Limb (tissue), 2 donors: Measurements from ENCODE around the gene GFOD1.
A peak's percentile ranks its signal among the peaks of the same experiment; 100 is the strongest.

ENCODE experiments used
- DNase-seq, 2 donors: peaks; one replicate each; pipeline ENCODE4 v3.0.0-alpha.2; 2016; ENCODE audit errors: extremely low spot score in 2 of 2

GFOD1 gene, protein sequence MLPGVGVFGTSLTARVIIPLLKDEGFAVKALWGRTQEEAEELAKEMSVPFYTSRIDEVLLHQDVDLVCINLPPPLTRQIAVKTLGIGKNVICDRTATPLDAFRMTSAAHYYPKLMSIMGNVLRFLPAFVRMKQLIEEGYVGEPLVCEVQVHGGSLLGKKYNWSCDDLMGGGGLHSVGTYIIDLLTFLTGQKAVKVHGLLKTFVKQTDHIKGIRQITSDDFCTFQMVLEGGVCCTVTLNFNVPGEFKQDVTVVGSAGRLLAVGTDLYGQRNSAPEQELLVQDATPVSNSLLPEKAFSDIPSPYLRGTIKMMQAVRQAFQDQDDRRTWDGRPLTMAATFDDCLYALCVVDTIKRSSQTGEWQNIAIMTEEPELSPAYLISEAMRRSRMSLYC

DNA sequence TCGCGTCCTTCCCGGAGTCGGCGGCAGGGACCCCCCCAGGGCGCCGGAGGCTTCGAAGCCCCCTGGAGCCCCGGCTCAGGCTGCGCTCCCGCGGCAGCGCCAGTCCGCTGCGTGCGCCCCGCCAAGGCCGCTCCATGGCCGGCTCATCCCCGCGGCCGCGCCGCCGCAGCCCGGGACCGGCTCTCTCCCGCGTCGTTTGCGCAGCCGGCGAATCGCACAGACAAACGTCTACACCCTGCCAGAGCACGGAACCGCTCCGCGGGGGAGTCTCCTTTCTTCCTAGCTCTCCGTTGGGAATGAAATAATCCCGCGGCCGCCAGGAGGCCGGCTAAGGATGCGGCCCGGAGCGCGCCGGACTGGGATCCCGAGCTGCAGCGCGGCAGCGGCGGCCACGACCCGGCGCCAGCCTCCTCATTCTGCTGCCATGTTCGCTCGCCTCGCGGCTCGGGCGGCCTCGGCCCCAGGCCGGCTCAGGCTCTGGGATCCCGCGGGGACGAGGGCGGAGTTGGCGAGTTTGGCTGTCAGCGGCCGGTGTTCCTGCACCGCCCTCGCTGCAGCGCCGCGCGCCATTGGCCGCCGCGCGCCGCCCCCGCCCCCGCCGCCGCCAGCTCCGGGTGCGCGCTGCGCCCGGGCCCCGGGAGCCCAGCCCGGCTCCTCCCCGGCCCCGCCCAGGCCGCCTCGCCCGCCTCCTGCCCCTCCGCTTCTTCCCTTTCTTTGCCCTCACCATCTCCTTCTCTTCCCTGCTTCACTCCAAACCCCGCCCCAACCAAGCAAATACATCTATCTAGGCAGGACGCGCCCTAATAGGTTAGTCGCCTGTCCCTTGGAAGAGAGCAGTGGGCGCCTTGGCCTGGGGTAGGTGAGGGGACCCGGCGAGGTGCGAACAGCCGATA lies at the start of gene GFOD1:
TSS of gene GFOD1 (minus strand) at position 479 of the 893 bp plus-strand sequence. CDS start 710 bp downstream, outside the sequence.
- DNase-seq = peak; percentile 67 to 89

DNA sequence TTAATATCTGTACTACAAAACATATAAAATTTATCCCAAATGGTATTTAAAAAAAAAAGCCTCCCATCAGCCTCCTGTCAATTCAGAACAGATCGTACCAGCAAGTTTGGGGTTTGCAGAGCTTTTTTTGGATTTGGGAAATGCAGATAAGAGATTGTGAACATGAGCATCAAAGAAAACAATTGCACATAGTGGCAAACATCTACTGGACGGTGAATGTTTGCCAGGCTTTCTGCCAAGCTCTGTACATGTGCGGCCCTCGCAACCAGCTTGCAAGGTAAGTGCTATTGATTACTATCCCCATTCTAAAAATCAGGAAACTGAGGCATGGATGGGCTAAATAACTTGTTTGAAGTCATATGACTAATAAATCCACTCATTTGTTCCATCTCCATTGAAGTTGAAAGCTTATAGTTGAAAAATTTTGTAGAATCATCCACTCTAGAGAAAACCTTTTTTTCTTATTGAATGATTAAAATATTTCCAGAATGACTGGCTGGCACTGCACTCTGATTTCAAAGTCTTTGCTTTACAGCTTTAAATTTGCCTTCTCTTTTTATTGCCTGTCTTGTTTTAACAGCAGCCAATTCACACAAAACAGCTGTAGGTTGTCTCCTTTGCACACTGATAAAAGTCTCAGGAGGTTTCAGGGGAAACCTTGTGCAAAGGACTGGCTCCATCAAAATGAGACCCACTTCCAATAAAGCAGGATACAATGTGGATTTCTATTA lies 49.6 kb upstream of the GFOD1 start:
- no peak for DNase-seq

DNA sequence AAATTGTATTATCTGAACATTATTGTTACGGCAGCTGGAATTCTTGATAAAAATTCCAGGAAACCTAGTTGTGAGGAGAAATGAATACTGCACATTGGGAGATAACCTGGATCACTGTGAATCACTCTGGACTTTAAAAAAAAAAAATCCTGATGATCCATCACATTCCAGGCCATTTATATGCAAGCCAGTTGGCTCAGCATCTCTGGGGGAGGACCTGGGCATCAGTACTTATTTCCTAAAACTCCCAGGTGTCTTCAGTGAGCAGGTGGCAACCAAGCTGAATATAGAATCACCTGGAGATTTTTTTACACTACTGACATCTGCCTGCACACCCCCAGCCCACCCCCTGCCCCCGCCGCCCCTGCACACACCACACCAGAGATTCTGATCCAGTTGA lies 47.9 kb upstream of the GFOD1 start:
- DNase-seq = no peak

DNA sequence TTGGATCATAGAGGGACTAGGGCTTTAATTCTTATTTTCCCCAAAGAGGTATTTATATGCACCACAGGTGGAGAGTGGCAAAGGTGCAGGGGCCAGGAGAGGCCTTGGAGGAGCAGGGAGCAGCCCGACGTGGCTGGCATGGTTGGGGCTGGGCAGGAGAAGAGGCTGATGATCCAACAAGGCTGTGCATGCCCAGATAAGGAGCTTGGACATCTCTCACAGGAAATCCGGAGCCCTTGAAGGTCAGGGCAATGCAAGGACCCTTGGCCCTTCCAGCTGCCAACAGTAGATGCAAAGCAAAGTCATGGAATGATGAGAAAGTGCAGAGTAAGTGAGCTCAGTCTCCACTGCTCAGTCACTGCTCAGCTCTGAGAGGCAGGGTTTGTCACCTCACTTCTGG lies 47.1 kb upstream of the GFOD1 start:
- DNase-seq = no peak

DNA sequence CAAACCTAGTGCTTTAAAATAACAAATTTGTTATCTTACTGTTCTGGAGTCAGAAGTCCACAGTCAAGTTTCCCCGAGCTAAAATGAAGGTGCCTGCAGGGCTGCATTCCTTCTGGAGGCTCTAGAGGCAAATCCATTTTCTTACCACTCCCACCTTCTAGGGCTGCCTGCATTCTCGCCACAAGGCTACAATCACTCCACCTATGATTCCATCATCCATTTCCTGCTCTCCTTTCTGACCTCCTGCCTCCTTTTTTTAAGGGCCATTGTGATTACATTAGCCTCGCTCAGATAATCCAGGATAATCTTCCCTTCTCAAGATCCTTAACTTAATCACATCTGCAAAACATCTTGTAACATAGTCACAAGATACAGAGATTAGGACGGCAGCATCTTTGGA lies 44.6 kb upstream of the GFOD1 start:
- no peak for DNase-seq

DNA sequence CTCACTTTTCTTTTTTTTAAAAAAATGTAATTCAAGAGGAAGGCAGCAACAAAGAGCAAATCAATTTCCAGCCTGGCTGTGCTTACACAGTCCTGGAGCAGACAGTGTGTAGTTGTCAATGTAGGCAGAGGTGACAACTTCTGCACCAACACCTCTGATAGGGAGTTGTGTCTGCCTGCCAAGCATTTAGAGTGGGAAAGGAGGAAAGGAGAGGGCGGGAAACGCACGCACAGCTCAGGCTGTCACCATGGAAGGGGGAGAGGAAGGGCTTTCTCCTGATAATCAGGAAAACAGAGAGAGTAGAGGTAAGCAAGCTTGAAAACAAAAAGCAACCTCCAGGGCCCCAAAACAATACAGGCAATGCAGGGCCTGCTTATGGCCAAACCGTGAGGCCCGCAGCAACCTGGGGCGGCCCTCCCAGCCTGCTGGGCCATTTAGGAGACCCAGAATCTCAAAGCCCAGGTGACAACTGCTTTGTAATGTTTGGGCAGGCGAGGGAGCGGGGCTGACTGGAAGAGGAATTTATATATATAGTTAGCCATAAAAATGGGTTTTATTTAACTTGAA lies 41.5 kb upstream of the GFOD1 start:
- DNase-seq = no peak

DNA sequence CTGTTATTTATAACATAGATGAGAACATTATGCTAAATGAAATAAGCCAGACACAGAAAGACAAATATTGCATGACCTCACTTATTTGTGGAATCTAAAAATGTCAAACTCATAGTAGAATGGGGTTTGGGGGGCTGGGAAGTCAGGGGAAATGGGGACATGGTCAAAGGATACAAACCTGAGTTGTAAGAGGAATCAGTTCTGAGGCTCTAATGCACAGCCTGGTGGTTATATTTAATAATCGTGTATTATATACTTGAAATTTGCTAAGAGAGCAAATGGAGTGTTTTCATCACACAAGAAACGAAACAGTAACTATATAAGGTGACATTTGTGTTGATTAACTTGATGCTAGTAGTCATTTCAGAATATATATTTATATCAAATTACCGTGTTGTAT lies 40.8 kb upstream of the GFOD1 start:
- no peak for DNase-seq

DNA sequence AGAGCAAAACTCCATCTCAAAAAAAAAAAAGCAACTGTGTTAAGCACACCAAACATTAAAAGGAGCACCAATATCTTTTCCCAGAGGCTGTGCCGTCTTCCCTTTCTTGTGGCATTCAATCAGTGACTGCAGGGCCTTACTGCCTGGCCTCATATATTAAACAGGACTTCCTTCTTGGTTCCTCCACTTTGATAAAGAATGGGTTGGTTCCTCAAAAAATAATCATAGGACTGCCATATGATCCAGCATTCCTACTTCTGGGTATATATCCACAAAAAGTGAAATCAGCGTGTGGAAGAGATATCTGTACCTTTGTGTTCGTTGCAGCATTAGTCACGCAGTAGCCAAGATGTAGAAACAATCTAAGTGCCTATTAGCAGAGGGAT lies 40.3 kb upstream of the GFOD1 start:
- no peak for DNase-seq

DNA sequence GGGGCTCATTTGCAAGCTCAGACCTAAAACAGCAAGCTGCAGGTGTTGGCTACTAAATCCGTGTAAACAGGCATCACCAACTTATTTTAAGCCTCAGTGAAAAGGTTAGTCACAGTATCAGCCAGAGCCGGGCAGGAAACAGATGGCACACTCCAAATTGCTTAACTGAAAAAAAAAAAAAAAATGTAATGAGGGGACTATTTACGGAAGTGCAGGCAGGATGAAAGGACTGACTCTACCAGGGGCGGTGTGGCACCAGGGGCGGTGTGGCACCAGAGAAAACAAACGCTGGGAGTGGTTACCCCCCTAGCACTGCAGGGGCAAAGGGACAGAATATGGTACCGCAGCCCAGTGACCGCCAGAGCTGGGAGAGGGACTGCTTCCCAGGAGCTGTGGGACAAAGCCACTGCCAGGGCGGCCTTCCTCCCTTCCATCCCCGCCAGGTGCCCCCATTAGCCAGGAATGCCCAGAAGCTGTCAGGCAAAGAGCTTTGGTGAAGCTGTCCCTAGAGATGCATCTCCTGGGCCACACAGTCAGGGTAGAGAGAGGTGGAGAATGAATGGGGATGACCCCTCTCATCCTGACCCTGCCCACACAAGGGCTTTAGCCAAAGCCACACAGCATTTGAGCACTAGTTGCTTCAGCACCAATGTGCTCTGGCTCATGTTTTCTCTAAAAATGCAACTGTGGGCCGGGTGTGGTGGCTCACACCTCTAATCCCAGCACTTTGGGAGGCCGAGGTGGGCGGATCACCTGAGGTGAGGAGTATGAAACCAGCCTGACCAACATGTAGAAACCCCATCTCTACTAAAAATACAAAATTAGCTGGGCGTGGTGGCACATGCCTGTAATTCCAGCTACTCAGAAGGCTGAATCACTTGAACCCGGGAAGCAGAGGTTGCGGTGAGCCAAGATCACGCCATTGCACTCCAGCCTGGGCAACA lies 39.6 kb upstream of the GFOD1 start:
- DNase-seq = no peak

DNA sequence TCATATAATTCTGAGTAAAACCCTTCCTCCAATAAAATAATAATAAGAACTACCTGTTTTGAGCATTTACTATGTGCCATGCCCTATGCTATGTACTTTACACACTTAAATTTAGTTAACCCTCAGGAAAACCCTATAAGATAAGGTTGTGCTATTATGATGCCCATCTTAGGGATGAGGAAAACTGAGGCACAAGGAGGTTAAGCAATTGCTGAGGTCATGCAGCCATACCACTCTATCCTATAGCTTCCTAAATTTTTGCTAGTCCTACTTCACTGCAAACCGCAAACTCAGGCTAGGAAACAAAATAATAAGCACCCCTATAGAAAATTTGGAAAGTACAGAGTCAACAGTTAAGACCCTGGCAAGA lies 38.9 kb upstream of the GFOD1 start:
- no peak for DNase-seq

DNA sequence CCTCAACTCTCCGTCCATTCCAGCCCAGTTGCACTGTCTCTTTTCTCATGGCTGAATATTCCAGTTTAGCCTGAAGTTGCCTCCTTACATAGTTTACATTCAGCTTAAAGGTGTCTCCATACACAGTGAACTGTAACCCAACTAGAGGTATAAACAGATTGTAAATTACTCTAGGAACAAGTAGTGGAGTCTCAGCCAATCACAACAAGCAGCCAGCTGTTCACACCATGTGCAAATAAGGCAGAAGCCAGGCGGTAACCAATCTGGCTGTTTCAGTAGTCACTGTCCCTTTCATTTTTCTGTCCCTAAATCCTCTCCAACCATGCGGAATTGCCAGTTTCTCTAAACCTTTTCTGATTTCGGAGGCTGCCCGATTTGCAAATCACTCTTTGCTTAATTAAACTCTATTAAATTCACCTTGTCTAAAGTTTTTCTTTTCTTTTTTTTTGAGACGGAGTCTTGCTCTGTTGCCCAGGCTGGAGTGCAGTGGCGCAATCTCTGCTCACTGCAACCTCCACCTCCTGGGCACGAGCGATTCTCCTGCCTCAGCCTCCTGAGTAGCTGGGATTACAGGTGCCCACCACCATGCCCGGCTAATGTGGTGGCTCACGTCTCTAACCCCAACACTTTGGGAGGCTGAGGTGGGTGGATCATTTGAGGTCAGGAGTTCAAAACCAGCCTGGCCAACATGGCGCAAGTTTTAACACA lies 37.6 kb upstream of the GFOD1 start:
- DNase-seq = no peak

DNA sequence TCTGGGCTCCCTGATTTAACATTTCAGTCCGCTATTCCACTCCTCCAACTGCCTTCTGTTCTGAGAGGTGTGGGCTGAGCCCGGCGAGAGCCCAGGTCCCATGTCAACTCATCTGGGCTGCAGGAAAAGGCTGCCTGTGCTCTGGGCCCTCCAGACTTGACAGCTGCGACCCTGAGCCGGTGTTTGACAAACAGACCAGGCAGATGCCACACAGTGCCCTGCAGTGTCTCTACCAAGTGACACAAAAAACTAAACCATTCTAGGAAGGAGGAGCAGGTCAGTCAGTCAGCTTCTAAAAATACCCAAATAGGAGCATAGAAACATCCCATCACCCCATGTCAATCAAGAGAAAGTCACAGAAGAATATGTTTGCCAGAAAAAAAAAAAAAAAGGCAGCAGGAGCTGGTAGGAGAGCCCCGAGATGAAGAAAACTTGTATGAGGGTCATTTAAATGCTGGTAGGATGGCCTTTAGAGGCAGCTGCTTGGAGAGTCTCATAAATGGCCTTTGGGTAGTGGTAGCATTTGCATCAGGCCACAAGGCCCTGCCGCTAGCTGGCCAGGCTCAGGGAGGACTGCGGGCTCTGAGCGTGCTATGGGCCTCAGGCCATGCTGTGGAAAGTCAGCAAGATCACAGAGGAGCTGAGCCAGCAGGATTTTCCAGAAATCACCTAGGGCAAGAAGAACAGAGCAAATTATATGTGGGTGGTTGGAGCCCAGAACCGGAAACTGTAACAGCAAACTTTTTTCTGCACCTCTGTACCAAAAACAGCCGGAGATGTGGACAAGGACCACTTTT lies 36.6 kb upstream of the GFOD1 start:
- no peak for DNase-seq

DNA sequence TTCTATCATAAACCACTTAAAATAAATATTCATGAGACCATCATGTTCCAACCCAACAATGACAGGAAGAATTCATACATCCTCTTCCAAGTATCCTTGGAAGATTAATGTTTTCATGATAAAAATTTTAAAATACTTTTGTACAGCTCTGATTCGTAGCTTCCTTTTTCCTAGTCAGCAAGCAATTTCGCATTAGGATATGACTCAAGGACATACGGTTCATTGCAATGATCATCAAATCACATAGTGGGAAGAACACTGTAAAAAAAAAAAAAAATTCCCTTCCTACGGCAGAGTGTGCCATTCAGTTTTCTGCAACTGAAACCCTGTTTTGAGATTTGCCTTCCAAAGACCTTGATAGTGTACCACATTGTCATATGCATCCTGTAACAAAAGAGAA lies 35.3 kb upstream of the GFOD1 start:
- DNase-seq = no peak

DNA sequence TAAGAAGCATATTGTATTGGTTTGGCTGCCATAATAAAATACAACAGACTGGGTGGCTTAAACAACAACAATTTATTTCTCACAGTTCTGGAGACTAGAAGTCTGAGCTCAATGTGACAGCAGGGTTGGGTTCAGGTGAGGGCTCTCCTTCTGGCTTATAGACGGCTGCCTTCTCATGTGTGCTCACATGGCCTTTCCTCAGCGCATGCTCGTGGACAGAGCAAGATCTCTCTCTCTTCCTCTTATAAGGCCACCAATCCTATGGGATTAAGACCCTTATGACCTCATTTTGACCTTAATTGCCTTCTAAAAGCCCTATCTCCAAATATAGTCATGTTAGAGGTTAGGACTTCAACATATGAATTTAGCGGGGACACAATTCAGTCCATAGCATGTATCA lies 32.4 kb upstream of the GFOD1 start:
- no peak for DNase-seq

DNA sequence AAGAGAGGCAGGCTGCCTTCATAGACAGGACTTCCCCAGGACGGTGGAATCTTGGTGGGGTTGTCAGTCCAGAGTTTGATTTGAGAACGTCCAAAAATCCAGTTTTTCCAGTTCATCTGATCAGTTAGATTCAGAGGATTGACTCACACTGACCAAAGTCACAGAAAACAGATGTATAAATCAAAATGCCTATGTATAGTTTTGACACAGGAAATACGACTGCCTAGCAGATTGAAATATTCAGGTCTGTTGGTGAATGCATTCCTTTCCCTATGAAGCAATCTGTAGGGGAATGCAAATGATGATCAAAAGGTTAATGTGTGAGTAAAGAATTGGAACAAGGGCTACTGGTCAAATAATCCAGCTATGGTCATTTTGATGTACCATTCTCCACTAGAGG lies 29.7 kb upstream of the GFOD1 start:
- no peak for DNase-seq

DNA sequence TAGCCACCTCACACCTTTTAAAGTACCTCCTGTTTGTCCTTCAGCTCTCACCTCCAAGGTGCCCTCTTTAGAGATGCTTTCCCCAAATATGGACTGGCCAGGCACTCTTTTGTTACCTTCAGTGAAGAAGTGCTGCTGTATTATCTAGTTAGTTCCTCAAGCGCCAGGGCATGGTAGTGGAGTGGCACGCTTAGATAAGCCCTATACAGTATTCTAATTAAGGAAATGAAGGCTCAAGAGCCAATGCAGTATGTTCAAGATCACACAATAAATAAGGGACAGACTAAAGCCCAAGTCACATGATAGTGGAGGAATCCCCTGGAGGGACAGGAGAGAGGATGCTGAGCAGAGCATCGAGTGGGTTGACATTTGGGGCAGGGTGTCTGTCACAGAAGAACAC lies 28.5 kb upstream of the GFOD1 start:
- no peak for DNase-seq

DNA sequence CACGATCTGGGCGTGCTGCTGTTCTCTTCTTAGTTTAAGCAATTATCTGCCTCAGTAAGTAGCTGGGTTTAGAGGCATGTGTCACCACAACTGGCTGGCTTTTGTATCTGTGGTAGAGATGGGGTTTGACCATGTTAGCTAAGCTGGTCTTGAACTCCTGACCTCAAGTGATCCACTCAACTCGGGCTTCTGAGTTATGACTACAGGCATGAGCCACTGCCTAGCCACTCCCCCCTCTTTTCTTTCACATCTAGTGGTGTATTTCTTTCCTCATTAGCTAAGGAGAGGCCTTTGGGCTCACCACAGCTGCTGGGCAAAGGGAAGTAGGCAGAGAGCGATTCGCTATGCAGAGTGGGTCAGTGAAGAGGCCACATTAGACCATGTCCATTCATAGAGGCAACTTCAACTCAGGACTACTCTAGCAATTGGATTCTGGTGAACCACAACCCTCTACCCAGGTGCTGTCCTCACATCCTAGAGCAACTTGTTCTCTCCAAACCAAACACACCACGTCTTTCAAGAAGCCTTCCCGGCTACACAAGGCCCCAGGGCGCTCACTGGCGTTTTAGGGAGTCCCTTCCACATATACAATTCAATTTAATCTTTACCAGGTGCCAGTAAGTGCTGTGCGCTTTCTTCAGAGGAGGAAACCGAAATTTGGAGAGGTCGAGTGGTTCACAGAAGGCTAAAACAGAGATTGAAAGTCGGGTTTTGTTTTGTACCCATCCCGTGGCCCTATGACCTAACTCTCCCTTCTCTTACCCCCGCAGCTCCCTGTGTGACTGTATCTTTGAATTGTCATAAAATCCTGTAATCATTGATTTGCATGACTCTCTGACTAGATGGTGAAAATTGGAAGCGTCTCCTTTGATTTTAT lies 26.5 kb upstream of the GFOD1 start:
- DNase-seq = no peak

DNA sequence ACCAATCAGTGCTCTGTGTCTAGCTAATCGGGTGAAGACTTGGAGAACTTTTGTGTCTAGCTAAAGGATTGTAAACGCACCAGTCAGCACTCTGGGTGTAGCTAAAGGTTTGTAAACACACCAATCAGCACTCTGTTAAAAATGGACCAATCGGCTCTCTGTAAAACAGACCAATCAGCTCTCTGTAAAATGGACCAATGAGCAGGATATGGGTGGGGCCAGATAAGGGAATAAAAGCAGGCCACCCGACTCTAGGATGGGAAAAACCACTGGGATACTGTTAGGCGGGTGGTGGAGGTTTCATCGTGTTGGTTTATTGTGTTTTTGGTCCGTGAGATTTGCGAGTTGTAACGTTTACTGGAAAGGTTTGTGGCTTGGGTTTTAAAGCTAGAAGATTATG lies 25.5 kb upstream of the GFOD1 start:
- no peak for DNase-seq
